ENCODE data around the gene PNPLA4. TPM values are rescaled to one million over a fixed set of nuclear protein-coding genes. Genes with fewer than 3 reads are reported as not detected.
A peak's percentile ranks its signal among the peaks of the same experiment; 100 is the strongest.

Gene PNPLA4
- total RNA-seq, 1 donor from 2014 or later = 12.8 TPM

DNA sequence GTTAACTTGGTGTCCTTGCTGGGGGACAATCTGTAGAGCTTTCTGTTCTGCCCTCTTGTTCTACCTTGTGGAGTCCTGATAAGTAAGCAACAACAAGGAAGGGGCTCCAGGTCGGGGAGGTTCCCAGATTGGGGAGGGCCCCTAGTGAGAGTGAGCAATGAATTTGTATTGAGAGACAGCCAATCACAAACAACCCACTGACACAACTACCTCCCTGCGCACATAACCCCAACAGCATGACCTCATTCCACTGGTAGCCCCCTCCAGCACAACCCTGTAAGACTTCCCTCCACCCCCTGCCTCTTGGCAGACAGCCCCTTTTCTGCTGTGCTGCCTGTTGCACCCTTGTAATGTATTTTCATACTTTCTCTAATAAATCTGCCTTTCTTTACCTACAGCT is 19.7 kb upstream of the PNPLA4 start:
- Histone ChIP-seq H3K27me3 (ENCODE audit: insufficient read depth, low read length) (no peaks in the 10 kb centered on the region), H3K27ac (ENCODE audit: low read depth, low read length) (no peak overlapping the region), H3K4me1 (ENCODE audit: insufficient read depth, low read length) (no peaks in the 10 kb centered on the region), H3K36me3 (ENCODE audit: insufficient read depth, low read length) (no peaks in the 10 kb centered on the region), H3K9ac (ENCODE audit: low read length) (no peak overlapping the region), H2AFZ (ENCODE audit: low read depth, low read length) (no peak overlapping the region), H4K20me1 (ENCODE audit: insufficient read depth, low read length) (no peaks in the 10 kb centered on the region), H3K79me2 (ENCODE audit: insufficient read depth, low read length) (no peaks in the 10 kb centered on the region), H3K9me3 (ENCODE audit: insufficient read depth, low read depth, low read length) (no peaks in the 10 kb centered on the region), H3K4me2 (ENCODE audit: low read length) (no peak overlapping the region), H3K4me3 (ENCODE audit: insufficient read depth, low read depth, low read length) (no peak overlapping the region)
- H3K27ac Mint-ChIP-seq (ENCODE audit: unreplicated experiment) = no peak overlapping the region
- no peaks in the 10 kb centered on the region for H3K4me1 Mint-ChIP-seq (ENCODE audit: low read depth, unreplicated experiment)
- TF ChIP-seq, protein P1, sequence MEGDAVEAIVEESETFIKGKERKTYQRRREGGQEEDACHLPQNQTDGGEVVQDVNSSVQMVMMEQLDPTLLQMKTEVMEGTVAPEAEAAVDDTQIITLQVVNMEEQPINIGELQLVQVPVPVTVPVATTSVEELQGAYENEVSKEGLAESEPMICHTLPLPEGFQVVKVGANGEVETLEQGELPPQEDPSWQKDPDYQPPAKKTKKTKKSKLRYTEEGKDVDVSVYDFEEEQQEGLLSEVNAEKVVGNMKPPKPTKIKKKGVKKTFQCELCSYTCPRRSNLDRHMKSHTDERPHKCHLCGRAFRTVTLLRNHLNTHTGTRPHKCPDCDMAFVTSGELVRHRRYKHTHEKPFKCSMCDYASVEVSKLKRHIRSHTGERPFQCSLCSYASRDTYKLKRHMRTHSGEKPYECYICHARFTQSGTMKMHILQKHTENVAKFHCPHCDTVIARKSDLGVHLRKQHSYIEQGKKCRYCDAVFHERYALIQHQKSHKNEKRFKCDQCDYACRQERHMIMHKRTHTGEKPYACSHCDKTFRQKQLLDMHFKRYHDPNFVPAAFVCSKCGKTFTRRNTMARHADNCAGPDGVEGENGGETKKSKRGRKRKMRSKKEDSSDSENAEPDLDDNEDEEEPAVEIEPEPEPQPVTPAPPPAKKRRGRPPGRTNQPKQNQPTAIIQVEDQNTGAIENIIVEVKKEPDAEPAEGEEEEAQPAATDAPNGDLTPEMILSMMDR (IDR thresholded peaks at IDR 0.05; ENCODE audit: insufficient read depth, low read depth, low read length) = no peak
- no peak for TF ChIP-seq EZH2 (IDR thresholded peaks at IDR 0.05; ENCODE audit: insufficient read depth, low read length)
- no peak for DNase-seq (ENCODE audit: low read depth)
- FAIRE-seq = peak; percentile 9
- no peak overlapping the region for H3K4me3 Mint-ChIP-seq (ENCODE audit: unreplicated experiment)
- H3K36me3 Mint-ChIP-seq (ENCODE audit: low read depth, unreplicated experiment) = no peaks in the 10 kb centered on the region
- no peaks in the 10 kb centered on the region for H3K9me3 Mint-ChIP-seq (ENCODE audit: unreplicated experiment)
- H3K27me3 Mint-ChIP-seq (ENCODE audit: low read depth, unreplicated experiment) = no peaks in the 10 kb centered on the region

DNA sequence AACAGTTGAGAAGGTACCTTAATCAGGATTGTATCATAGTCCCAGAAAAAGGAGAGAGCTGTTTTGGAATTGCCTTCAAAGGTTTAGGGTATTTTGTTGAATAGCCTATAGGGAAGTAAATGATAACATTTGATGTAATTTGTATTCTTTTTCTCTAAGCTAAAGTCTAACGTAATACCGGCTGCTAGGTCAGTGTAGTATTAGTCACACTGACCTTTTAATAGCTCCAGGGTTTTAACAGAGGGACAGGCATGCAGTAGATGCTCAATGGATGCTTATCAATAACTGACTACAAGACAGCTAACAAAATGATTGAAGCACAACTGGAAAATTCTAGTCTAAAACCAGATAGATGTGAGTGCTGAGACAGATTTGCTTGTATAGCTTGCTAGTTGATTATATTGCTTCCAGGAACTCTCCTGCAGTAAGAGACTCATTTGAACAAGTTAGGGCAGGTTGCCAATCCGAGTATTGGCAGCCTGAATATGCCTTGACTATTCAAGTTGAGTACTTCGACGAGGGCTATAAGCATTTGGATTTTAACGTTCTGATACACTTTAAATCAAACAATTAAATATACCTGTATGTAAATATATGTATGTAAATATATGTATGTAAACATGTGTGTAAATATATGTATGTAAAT is 16.5 kb upstream of the PNPLA4 start:
- no peak overlapping the region for H3K4me3 Mint-ChIP-seq (ENCODE audit: unreplicated experiment)
- peak; percentile 97 for FAIRE-seq
- no peak for TF ChIP-seq EZH2 (IDR thresholded peaks at IDR 0.05; ENCODE audit: insufficient read depth, low read length)

DNA sequence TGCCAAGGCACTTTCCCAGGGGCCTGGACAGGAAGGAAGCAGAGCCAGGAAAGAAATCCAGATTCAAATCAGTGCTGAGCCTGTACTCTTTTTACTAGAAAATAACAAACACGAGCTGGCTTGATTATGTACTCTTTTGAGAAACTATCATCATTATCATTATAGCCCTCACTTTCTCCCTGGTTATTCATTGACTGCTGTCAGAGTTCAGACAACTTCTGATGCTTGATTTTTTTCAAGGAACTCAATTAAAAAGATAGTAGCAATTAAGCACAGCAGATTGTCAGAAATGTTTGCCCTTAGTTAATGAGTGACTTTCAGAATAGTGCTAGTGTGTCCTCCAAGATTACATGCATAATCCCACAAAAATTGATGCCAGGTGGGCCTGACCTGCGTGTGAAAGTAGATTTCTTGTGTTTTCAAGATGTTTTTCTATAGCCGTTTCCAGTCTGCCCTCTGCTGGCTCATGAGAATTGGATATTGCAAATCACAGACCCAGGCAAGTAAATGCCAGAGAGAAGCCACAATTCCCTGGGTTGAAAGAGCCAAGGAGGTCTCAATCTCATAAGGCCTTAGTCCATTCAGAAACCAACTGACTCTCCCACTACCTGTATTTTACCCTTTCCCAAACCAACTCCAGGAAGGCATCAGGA is 14.3 kb upstream of the PNPLA4 start:
- no peaks in the 10 kb centered on the region for H3K4me1 ChIP-seq (ENCODE audit: insufficient read depth, low read length)
- Mint-ChIP-seq H3K4me1 (ENCODE audit: low read depth, unreplicated experiment) (no peaks in the 10 kb centered on the region), H3K9me3 (ENCODE audit: unreplicated experiment) (no peaks in the 10 kb centered on the region), H3K27ac (ENCODE audit: unreplicated experiment) (no peak overlapping the region), H3K36me3 (ENCODE audit: low read depth, unreplicated experiment) (no peaks in the 10 kb centered on the region), H3K27me3 (ENCODE audit: low read depth, unreplicated experiment) (no peaks in the 10 kb centered on the region), H3K4me3 (ENCODE audit: unreplicated experiment) (no peak overlapping the region)
- H3K9me3 ChIP-seq (ENCODE audit: insufficient read depth, low read depth, low read length) = no peaks in the 10 kb centered on the region
- no peak for DNase-seq (ENCODE audit: low read depth)
- no peak overlapping the region for H3K9ac ChIP-seq (ENCODE audit: low read length)
- H3K27ac ChIP-seq (ENCODE audit: low read depth, low read length) = no peak overlapping the region
- H3K4me2 ChIP-seq (ENCODE audit: low read length) = no peak overlapping the region
- no peaks in the 10 kb centered on the region for H4K20me1 ChIP-seq (ENCODE audit: insufficient read depth, low read length)
- H3K79me2 ChIP-seq (ENCODE audit: insufficient read depth, low read length) = no peaks in the 10 kb centered on the region
- H3K36me3 ChIP-seq (ENCODE audit: insufficient read depth, low read length) = no peaks in the 10 kb centered on the region
- TF ChIP-seq, protein P1 (IDR thresholded peaks at IDR 0.05; ENCODE audit: insufficient read depth, low read depth, low read length) = peak; percentile 36
- TF ChIP-seq EZH2 (IDR thresholded peaks at IDR 0.05; ENCODE audit: insufficient read depth, low read length) = no peak
- H3K4me3 ChIP-seq (ENCODE audit: insufficient read depth, low read depth, low read length) = no peak overlapping the region
- FAIRE-seq = peak; percentile 82
- H3K27me3 ChIP-seq (ENCODE audit: insufficient read depth, low read length) = no peaks in the 10 kb centered on the region
- no peak overlapping the region for H2AFZ ChIP-seq (ENCODE audit: low read depth, low read length)

More for the DNA sequence above, 16.5 kb upstream of the PNPLA4 start:
- H3K4me1 Mint-ChIP-seq (ENCODE audit: low read depth, unreplicated experiment) = no peaks in the 10 kb centered on the region
- Histone ChIP-seq H3K27ac (ENCODE audit: low read depth, low read length) (no peak overlapping the region), H3K27me3 (ENCODE audit: insufficient read depth, low read length) (no peaks in the 10 kb centered on the region), H3K36me3 (ENCODE audit: insufficient read depth, low read length) (no peaks in the 10 kb centered on the region), H3K4me1 (ENCODE audit: insufficient read depth, low read length) (no peaks in the 10 kb centered on the region), H2AFZ (ENCODE audit: low read depth, low read length) (no peak overlapping the region), H3K9ac (ENCODE audit: low read length) (no peak overlapping the region), H3K9me3 (ENCODE audit: insufficient read depth, low read depth, low read length) (no peaks in the 10 kb centered on the region), H4K20me1 (ENCODE audit: insufficient read depth, low read length) (no peaks in the 10 kb centered on the region), H3K4me3 (ENCODE audit: insufficient read depth, low read depth, low read length) (no peak overlapping the region), H3K4me2 (ENCODE audit: low read length) (no peak overlapping the region), H3K79me2 (ENCODE audit: insufficient read depth, low read length) (no peaks in the 10 kb centered on the region)
- no peaks in the 10 kb centered on the region for H3K36me3 Mint-ChIP-seq (ENCODE audit: low read depth, unreplicated experiment)
- no peak overlapping the region for H3K27ac Mint-ChIP-seq (ENCODE audit: unreplicated experiment)
- DNase-seq (ENCODE audit: low read depth) = peak; percentile 6
- H3K9me3 Mint-ChIP-seq (ENCODE audit: unreplicated experiment) = no peaks in the 10 kb centered on the region
- no peaks in the 10 kb centered on the region for H3K27me3 Mint-ChIP-seq (ENCODE audit: low read depth, unreplicated experiment)
